Left cardiac atrium (tissue), 4 donors: Measurements from ENCODE around the gene GGT7. TPM values are rescaled to one million over a fixed set of nuclear protein-coding genes. Genes with fewer than 3 reads are reported as not detected.

Experiments
- ATAC-seq, 2 donors: fragments of 200-7000 bp; cut with Tn5 transposase; one replicate each; pipeline ENCODE4 v1.9.1; 2020; ENCODE audit warnings: mild to moderate bottlenecking in 2 of 2, moderate library complexity in 2 of 2
- DNase-seq: peaks from one replicate; pipeline ENCODE4 v3.0.0-alpha.2; 2020
- intact Hi-C, 2 donors: fragments of 100-400 bp; cut with DNase I; formaldehyde crosslinking; loops; one replicate each; pipeline versions ENCODE4 v1.14.1 to v1.15.1; 2022 to 2023
- total RNA-seq, 2 donors: library from RNA; stranded (reverse); fragmentation: NEBNext Ultra II Directional; extraction: Animal tissue kit (Norgen Biotek cat#: 25700); gene quantifications; one replicate each; pipeline ENCODE4 v1.2.1, GENCODE V29; 2021
- donor health status: DM: no; HTN: yes; CAD: no.
- donor health status: DM: no; HTN: yes; CAD: no; lungs with severe emphysema.
- donor health status: DM: yes; HTN: yes; CAD: no.
- donor health status: Dilated cardiomyopathy.

Gene GGT7
- total RNA-seq, 2 donors from 2014 or later: 14.3 to 16.9 TPM

DNA sequence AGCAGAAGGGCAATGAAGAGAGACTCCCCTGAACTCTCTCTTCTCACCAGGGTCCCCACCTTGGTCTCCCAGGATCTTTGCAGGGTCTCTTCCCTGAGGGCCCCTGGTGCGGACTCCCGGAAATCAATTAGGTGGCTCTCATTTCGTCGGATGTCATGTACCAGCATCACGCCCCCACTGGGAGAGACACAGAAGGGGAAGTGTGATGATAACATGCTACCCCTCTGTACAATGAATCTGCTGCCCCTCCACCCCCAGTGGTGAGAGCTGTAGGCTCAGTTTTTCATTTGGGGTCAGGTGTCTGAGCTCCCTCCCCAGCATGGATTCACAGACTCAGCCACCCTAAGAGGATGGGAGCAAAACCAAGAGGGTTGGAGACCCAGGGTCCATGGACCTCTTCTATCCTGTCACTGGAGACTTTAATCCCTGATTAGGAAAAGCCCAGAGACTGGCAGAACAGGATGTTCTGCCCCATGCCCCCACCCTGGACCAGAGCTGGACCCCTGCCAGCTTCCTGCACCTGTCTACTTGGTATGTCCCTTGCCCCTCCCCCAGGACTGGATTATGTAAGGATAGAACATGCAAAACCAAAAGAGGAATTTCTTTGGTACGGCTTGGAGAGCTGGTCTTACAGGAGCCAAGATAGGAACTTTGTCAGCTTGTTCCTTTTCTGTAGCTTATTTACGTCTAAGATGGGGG, 11.1 kb downstream of the GGT7 start:
- intact Hi-C loops: no loop called here
- ATAC-seq (no peak), DNase-seq (no peak)

DNA sequence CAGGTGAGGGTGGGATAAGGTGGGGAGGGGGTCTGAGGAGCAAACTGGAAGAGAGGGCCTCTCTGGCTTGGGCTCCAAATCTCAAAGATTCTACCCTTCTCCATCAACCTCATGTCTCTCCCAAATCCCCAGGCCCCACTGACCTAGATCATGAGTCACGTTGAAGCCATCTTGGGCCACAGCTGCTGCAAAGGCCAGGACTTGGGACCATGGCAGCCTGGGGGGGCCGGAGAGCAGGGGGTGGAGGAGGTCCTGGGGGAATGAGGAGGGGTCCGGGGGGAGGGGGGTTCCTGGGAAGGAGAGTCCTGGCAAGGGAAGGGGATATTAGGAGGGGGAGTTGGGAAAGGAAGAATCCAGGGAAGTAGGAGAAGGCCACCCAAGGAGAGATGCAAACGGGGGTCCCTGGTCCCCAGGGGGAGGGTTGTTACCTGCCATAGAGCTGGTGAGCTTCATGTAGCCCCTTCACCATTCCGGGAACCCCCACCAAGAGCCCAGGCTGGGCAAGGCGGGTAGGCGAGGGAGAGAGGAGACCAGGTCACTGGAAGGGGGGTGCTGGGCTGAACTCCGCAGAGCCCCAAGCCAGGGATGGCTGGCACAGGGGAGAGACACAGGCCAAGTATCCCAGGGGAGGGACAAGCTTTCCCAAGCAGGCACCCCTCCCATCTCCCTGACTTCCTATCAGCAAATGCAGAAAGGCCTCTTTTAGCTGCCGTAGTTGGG, 12.7 kb downstream of the GGT7 start:
- DNase-seq: no peak
- no peak for ATAC-seq
- intact Hi-C loops: no loop called here

DNA sequence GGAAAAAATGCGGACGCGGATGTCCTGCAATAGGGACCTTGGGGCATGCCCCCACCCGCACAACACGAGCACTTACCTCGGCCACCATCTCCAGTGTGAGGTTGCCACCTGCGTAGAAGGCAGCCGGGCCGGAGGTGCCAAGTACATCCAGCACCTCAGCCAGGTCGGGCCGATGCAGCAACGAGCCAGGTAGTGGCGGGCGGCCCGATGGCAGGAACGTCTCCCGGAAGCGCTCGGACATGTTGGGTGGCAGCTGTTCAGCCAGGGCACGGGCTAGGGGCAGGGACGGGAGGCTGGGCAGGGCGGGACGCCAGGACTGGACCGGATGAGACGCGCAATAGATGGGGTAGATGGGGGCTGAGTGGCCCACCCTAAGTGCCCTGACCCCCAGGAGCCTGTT, 13.3 kb downstream of the GGT7 start:
- DNase-seq (no peak), ATAC-seq (no peak)
- intact Hi-C loops: no loop called here

DNA sequence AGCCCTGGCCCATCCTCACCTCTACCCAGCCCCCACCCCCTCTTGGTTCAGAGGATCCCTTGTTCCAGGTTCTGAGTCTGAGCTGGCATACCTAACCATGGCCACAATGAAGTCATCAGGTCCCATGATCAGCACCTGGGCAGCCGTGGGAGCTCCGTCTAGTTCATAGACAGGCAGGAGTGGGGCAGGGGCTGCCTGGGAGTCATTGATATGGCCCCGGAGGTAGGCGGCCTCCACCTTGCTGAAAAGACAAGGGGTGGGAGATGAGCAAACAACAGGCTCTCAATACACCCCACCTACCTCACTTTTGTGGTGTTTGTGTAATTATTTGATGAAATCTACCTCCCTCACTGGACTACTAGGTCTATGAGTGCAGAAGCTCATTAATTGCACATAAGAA, 20.4 kb downstream of the GGT7 start:
- intact Hi-C loops: no loop called here
- no peak for ATAC-seq
- DNase-seq: no peak

DNA sequence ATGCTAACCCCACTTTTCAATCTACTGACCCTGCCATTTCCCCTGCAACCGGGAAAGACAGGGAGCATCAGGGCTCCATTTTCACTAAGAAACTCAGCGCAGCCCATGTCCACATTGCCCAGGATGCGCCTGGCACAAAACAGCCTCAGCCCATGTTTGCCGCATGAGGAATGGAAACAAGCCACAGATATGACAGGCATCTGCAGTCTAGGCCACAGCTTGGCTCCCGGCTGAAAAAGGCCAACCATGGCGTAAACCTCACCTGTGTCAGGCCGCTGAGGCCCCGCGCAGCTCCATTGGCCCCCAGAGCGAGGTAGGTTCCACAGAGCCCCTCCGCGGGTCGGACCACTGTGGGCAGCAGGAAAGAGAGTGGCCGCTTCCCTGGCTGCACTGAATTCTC, 21.7 kb downstream of the GGT7 start:
- no peak for DNase-seq
- no peak for ATAC-seq
- intact Hi-C loops: no loop called here

DNA sequence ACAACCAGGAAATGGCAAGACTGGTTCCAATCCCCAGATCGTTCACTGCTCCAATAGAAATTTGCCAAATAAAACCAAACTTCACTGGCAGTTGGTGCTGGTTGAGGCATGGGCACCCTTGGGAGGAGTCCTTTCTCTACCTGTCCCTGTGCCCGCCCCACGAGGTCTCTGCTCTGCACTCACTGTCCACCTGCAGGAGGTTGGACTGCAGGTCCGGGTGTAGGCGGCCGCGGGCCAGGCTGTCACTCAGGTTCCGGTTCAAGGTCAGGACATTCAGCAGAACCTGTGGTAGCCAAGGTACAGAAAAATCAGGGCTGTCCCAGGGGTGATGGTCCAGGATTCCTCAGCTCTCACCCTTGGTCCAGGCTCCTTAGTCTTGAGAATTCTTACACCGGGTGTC, 22.9 kb downstream of the GGT7 start:
- no peak for ATAC-seq
- intact Hi-C loops: no loop called here

DNA sequence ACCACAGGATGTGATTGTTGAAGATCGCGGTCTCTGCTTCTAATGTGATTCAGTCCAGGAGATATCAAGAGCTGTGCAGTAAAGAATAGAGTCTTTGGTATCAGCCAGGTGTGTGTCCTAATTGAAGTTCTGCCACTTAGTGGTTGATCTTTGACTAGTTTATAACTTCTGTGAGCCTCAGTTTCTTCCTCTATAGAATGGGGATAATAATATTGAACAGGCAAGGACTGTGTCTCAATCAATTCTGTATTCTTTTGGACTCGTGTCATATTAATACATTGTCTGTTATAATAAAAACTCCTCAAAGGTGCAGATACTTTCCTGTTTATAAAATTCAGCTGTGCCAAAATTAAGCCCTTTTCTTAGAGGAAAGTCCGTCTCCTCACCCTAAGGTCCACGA, 24.1 kb downstream of the GGT7 start:
- no peak for DNase-seq
- ATAC-seq: no peak
- intact Hi-C loops: no loop called here

More for the DNA sequence above, 22.9 kb downstream of the GGT7 start:
- DNase-seq: no peak

DNA sequence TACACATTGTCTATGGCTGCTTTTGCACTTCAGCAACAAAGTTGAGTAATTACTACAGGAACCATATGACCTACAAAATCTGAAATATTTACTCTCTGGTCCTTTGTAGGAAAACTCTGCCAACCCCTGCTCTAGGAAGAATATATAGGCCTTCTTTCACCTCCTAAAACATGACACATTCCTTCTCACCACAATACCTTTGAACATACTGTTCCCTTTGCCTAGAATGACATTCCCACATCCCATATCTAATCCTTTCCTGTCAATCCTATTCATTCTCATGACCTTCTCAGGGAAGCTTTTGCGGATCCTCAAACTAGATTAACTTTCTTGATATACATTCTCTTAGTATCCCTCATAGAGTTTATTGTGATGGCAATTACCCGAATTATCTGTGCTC, 29.2 kb downstream of the GGT7 start:
- no peak for ATAC-seq
- no peak for DNase-seq
- intact Hi-C loops: no loop called here

DNA sequence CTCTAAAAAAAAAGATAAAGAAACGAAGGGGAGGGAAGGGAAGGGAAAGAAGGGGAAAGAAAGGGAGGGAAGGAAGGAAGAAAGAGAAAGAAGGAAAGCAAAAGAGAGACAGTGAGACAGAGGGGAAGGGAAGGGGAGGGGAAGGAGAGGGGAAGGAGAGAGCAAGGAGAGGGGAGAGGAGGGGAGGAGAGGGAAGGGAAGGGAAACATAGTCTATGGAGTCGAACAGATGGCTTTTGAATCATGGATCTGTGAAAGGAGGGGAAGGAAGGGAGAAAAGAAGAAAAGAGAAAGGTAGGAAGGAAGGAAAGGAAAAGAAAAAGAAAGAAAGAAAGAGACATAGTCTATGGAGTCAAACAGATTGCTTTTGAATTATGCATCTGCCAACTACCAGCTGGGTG, 30.5 kb downstream of the GGT7 start:
- ATAC-seq (no peak), DNase-seq (no peak)
- intact Hi-C loops: no loop called here

DNA sequence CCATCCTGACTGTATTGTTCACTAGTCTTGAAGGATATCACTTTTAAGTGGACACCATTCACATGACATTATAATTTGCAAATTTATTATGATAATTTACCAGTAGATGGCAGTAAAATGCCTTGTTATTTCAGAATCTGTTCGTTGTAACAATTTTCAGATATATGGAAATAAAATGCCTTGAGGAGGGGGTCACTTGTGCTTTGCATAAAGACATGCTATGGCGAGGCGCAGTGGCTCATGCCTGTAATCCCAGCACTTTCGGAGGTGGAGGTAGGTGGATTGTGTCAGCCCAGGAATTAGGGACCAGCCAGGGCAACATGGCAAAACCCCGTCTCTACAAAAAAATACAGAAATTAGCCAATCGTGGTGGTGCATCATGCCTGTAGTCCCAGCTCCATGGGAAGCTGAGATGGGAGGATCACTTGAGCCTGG, 38.2 kb downstream of the GGT7 start:
- intact Hi-C loops: loop anchor here in 1 of 2 donors (10.0 kb wide), 2 partner anchors 380 to 430 kb away; no protein-coding TSS in a partner anchor
- DNase-seq (no peak), ATAC-seq (peak; percentile 31 to 53)

DNA sequence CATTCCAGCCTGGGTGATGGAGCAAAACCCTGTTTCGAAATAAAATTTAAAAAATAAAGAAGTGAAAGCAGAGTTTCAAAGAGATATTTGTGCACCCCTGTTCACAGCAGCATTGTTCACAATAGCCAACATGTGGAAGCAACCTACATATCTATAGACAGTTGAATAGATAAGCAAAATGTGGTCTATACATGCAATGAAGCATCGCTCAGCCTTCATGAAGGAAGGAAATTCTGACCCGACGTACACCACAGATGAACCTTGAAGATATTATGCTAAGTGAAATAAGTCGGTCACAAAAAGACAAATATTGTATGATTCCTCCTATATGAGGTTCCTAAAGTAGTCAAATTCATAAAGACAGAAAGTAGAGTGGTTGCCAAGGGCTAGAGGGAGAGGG, 40.7 kb downstream of the GGT7 start:
- DNase-seq: no peak
- intact Hi-C loops: loop anchor here in 1 of 2 donors (10.0 kb wide), 2 partner anchors 383 to 433 kb away; no protein-coding TSS in a partner anchor
- no peak for ATAC-seq

DNA sequence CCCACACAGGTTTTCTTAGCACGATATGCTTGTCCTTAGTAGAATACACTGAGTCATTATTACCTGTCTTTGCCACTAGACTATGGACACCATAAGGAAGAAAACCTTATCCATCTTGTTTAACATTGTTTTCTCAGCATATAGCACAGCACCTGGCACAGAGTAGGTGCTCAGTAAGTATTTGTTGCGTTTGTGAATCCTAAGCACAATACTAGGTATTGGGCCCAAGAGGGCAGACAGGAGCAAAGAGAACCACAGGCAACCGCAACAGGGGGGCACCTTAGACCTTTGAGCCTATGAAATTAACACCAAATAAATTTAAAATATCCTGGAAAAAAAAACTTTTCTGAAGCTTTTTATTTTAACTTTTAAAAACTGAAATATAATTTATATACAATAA, 43.5 kb downstream of the GGT7 start:
- intact Hi-C loops: no loop called here
- ATAC-seq (no peak), DNase-seq (no peak)

DNA sequence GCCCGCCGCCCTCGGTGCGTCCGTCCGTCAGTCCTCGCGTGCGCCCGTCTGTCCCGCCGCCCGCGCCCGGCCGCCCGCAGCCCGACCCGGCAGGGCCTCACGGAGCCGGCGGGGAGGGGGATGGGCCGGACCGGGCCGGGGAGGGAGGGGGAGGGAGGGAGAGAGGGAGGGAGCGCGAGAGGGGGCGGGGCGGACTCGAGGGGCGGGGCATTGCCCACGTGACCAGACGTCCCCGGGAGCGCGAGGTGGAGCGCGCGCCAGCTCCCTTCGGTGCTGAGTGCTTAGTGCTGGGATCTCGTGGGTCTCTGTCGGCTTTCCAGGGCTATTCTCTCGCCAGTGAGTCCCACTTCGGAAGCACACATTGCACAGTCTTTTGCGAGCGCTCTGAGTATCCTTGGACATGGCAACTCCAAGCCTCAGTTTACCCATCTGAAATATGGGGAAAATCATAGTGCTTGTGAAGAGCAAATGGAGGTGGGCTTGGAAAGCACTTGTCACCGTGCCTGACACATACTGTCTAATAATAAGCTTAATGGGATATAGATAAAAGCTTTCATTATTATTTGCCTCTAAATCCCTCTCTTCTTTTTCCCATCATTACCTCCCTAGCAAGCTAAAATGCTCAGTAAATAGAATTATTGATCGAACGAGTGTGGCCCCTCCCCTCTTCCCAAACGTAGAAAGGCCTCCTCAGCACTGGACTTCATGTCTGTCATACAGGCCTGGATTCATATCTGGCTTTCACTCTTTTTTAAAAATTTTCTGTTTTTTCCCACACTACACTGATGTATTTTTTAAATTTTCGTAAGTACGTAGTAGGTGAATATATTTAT, 46.9 kb downstream of the GGT7 start, which contains the start of gene NCOA6:
NCOA6 (minus strand) TSS at position 122 of the 833 bp plus-strand sequence. CDS start 43,296 bp downstream, outside the sequence.
- intact Hi-C loops: no loop called here
- peak; percentile 89 to 93 for ATAC-seq
- peak; percentile 89 for DNase-seq

DNA sequence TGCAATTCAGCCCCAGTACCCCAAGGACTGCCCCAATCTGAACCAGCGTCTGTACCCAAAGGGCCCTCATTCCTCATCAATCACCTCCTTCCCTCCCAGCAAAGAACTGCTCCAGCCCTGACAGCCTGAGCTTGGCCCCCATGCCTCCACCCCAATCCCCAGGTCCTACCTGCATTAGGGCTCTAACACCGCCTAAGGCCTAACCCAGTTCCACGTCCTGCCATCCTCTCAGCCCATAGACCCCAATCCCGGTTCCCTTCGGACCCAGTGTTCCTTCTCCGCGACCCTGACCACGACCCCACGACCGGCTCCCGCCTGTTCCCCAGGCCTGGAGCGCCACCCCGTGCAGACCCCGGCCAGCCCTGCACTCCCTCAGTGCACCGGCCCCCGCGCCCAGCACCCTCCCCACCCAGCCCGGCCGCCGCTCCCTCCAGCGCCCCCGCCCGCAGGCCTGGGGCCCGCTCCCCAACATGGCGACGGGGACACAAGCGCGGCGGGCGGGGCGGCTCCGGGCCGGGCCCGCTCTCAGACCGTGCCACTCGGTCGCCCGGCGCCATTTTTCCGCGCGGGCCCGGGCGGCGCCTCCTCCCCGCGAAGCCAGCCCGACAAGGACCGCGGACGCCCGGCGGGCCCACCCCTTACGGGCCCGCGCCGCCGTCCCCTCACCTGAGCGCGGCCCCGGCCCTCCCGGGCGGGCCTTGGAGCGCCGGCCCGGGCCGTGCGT, 47.7 kb downstream of the GGT7 start:
- ATAC-seq (peak; percentile 83 to 90), DNase-seq (peak; percentile 66)
- intact Hi-C loops: no loop called here

DNA sequence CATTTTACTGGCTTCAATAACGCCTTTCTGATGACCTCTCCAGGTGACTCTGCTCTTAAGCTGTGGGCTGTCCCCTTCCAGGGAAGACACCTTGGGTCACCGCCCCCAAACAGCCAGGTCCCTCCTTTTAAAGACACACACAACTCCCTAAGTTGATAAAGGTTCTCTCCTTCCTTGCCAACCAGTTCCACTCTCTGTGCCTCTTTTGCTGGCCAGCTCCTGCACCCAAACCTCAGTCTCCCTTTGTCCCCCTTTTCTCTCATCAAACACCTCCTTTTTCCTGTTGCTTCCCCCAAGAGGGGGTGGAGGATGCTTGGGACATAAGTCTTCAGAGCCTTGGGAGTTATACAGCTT, 48.2 kb downstream of the GGT7 start:
- DNase-seq: peak; percentile 56
- intact Hi-C loops: no loop called here
- ATAC-seq: peak; percentile 32 to 69

DNA sequence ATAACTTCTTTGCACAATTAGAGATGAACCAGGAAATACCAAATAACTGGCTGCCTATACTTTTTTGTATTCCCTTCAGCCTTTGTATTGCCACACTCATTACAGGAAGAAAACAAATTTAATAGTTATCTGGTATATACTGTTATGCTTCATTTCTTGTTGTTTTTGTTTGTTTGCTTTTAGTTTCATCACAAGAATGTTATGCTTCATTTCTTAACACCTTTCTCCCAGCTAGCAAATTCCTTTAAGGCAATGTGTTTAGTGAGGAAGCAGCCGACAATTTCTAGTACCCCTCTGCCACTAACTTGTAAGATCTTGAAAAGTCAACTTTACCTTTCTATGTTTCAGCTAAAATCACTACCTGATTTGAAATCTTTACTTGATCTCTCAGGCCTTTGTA, 48.6 kb downstream of the GGT7 start:
- ATAC-seq (no peak), DNase-seq (no peak)
- intact Hi-C loops: no loop called here

DNA sequence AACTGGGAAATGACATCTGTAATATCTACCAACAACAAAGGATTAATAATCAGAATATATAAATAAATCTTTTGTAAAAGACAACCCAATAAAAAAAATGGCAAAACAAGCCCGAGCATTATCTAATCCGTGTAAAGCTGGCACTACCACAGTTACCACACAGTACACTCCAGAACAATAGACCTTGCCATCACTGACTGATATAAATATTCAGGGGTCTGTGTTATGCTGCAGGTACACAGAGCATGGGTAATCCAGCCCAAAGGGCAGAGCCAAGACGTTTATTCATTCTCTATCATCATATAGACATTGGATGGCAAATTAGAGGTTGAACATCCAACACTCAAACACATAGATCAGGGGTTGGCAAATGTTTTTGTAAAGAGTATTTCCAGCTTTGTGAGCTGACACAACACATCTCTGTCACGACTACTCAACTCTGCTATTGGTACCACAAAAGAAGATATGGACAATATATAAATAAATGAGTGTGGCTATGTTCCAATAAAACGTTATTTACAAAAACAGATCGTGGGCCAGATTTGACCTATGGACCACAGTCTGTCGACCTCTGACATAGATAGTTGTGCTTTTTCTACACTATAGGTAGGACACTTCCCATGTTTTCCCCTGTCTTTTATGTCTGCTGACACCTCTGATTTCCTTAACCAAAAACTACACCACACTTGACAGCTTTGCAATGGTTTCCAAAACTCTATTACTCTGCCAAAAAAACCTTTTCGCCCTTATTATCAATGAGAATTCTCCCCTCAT, 51.7 kb downstream of the GGT7 start:
- intact Hi-C loops: no loop called here
- DNase-seq: no peak
- ATAC-seq: no peak

DNA sequence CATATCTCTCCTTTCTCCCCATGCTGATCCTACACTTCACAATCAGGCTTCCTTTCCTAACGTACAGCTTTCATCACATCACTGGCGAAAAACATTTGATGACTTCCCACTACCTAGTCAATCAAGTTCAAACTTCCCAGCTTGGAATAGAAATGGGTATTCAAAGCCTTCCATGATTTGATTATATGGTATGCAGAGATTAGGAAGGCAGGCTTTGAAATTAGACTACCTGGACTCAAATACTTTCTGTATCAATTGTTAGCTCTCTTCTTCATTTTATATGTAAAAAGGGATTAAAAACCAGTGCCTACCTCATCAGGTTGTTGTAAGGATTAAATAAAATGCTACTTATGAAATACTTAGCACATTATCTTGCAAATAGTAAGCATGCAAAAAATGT, 54.9 kb downstream of the GGT7 start:
- intact Hi-C loops: no loop called here
- DNase-seq (no peak), ATAC-seq (no peak)

DNA sequence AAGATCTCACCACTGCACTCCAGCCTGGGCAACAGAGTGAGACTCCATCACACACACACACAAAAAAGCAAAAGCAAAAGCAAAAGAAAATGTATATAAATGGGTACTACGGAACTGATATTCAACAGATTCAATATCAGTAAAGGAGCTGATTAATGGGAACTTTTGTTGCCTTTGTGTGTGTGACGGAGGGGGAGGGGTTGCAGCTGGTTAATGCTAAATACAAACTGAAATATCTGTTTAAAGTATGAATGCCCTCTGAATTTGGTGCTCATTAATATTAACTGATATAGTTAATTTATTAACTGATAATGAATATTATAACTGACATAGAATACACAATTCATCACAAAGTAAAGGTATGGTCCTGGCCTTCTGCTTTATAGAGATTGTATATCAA, 55.6 kb downstream of the GGT7 start:
- intact Hi-C loops: no loop called here
- ATAC-seq: no peak
- DNase-seq: no peak
